Psoas muscle (tissue), 8 donors: ENCODE data around the gene OTX1. TPM values are rescaled to one million over a fixed set of nuclear protein-coding genes. Genes with fewer than 3 reads are reported as not detected.

Source experiments
- ATAC-seq, 4 donors: fragments of 200-7000 bp; cut with Tn5 transposase; one replicate each; pipeline ENCODE4 v1.9.1; 2020; ENCODE audit warnings: moderate library complexity in 3 of 4, mild to moderate bottlenecking in 2 of 4
- DNase-seq, 2 donors: peaks; one replicate each; pipeline ENCODE4 v3.0.0-alpha.2; 2020
- H3K27ac ChIP-seq: fragments of 200-600 bp; one replicate; pipeline ENCODE4 v1.8.0; 2022
- H3K27me3 ChIP-seq, 3 donors: fragments of 200-600 bp in 1 of 3; one replicate each; pipeline versions ENCODE4 v1.6.1 to v1.8.0; 2013 to 2022; ENCODE audit warnings: low read length in 2 of 3, mild to moderate bottlenecking in 2 of 3, moderate library complexity in 1 of 3; ENCODE audit not compliant: insufficient read depth in 3 of 3
- H3K36me3 ChIP-seq, 2 donors: fragments of 200-600 bp in 1 of 2; one replicate each; pipeline versions ENCODE4 v1.6.1 to v1.8.0; 2013 to 2022; ENCODE audit warnings: low read depth in 1 of 2, mild to moderate bottlenecking in 1 of 2, moderate library complexity in 1 of 2; ENCODE audit not compliant: insufficient read depth in 1 of 2
- H3K4me1 ChIP-seq: fragments of 200-600 bp; one replicate; pipeline ENCODE4 v1.8.0; 2022
- H3K4me3 ChIP-seq: fragments of 200-600 bp; one replicate; pipeline ENCODE4 v1.8.0; 2022; ENCODE audit warnings: mild to moderate bottlenecking
- H3K9me3 ChIP-seq: fragments of 200-600 bp; one replicate; pipeline ENCODE4 v1.8.0; 2022
- CTCF ChIP-seq: fragments of 200-600 bp; IDR thresholded peaks from one replicate; pipeline ENCODE4 v1.8.0; 2022; ENCODE audit warnings: antibody characterized with exemption
- WGBS, 3 donors: extraction: QIAGEN DNeasy Blood & Tissue Kit; methylation state at CpG; one replicate each; pipeline versions ENCODE4 v1.1.6 to v1.1.7; 2013; 5-methylcytosine and 5-hydroxymethylcytosine counted together
- intact Hi-C, 2 donors: fragments of 100-400 bp; cut with DNase I; formaldehyde crosslinking; loops; one replicate each; pipeline versions ENCODE4 v1.11.0 to v1.14.2; 2022
- polyA plus RNA-seq, 3 donors: library from polyadenylated mRNA; stranded (reverse); fragments of 200-250 nt; gene quantifications; one replicate each; pipeline ENCODE4 v1.2.3, GENCODE V29; 2013
- total RNA-seq, 4 donors: library from RNA; stranded (reverse); fragmentation: NEBNext Ultra II Directional in 2 of 4; extraction: Animal tissue kit (Norgen Biotek cat#: 25700) in 2 of 4; gene quantifications; one replicate each; pipeline versions ENCODE4 v1.2.1 to v1.2.4, GENCODE V29; 2021 to 2023
- donor health status: healthy with polysubstance abuse.
- donor health status: DM: no; HTN: no; CAD: no; lungs with moderate emphysema.
- donor health status: Bipolar disorder and iron deficiency.
- donor health status: healthy.
- donor health status: DM: yes; HTN: yes; CAD: no.
- donor health status: DM: no; HTN: no; CAD: no.
- donor health status: DM: no; HTN: no; CAD: no.
- donor health status: DM: yes; HTN: yes; CAD: no.

Gene OTX1
- total and polyA plus RNA-seq, 7 donors, result not detected

DNA sequence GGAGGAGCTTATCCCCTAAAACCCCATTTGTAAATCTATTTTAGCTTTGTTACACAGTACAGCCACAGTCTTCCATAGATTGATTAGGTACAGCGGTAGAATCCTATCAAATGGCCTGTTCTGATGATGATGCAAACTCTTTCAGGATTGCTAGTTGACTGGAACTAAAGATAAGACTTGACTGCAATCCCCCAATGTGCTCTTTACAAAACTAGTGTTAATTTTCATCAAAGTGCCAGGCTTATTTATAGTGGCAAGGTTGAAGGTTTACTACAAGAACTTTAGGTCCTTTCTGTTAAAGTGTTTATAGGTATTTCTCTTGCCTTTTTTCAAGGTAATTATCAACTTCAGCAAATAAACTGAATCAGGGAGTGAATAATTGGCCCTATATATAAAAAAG lies 9.0 kb upstream of the OTX1 start:
- peaks cover 0 to 6% of the 10 kb centered on the region in 2 donors for H3K36me3 ChIP-seq
- DNase-seq, result no peak
- H3K27ac ChIP-seq, result no peak overlapping the region
- peaks cover 4 to 33% (median 21%) of the 10 kb centered on the region in 3 donors for H3K27me3 ChIP-seq
- no peak overlapping the region for H3K4me3 ChIP-seq
- intact Hi-C loops, result no loop called here
- ATAC-seq, result no peak
- H3K4me1 ChIP-seq, result no peaks in the 10 kb centered on the region
- no peak for TF ChIP-seq CTCF
- WGBS, 3 donors, result 95 to 100% (median 98%) methylated on average over 1 of the region's 1 CpG
- no peaks in the 10 kb centered on the region for H3K9me3 ChIP-seq

DNA sequence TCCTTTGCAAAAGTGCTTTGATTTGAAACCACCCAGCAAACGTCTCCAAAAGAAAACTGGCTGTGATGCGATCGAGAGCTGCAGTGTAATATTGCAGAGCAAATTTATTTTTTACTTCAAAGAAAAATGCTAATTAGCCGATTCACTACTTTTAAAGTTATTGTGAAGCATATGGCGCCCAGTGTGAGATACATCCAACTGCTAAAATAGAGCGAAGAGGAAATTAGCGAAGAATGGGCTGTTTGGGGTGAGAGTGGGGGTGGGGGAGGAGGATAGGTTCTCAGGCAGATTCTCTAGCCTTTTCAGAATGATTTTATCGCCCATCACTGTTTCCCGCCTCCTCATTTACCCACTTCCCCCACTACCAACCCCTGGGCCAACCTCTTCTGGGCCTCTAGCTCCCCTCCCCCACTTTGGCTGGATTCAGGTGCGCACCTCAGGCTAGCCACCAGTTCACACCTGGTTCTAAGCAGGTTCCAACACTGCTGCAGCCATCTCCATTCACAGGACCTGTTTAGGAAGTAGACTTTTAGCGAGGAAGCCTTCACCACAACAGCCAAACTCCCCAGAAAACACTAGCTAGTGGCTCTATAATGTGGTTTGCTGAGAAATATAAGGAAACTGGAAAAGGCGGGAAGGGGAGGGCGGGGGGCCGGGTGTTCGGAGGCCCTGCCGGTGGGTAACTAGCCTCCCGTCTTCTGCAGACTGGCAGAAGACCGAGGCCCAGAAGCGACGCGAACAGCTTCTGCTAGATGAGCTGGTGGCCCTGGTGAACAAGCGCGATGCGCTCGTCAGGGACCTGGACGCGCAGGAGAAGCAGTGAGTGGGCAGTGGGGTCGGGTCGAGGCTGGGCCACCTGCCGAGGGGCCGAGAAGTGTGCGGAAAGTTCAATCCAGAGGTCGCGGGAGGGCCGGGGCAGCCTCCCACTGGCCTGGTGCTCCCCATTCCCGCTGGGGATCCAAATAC lies 6.0 kb upstream of the OTX1 start:
- H3K27me3 ChIP-seq, result peaks cover 21 to 63% (median 21%) of the 10 kb centered on the region in 3 donors
- DNase-seq, result no peak
- no peak overlapping the region for H3K27ac ChIP-seq
- no peak overlapping the region for H3K4me3 ChIP-seq
- 95 to 97% (median 97%) methylated on average over 36 of the region's 36 CpGs for WGBS, 3 donors
- ATAC-seq, result no peak
- no peaks in the 10 kb centered on the region for H3K9me3 ChIP-seq
- TF ChIP-seq CTCF, result no peak
- intact Hi-C loops, result no loop called here
- peaks cover 5% of the 10 kb centered on the region for H3K4me1 ChIP-seq
- peaks cover 0 to 6% of the 10 kb centered on the region in 2 donors for H3K36me3 ChIP-seq

GRCh38 chr2:63046552-63046951 lies 4.1 kb upstream of the OTX1 start:
- H3K9me3 ChIP-seq, result no peaks in the 10 kb centered on the region
- no peak overlapping the region for H3K4me3 ChIP-seq
- peaks cover 0 to 6% of the 10 kb centered on the region in 2 donors for H3K36me3 ChIP-seq
- intact Hi-C loops, result no loop called here
- H3K4me1 ChIP-seq, result peaks cover 11% of the 10 kb centered on the region
- no peak for TF ChIP-seq CTCF
- peaks cover 15 to 82% (median 33%) of the 10 kb centered on the region in 3 donors for H3K27me3 ChIP-seq
- H3K27ac ChIP-seq, result no peak overlapping the region
- 98 to 100% (median 99%) methylated on average over 7 of the region's 7 CpGs for WGBS, 3 donors
- no peak for DNase-seq
- no peak for ATAC-seq

GRCh38 chr2:63046961-63047320 lies 3.7 kb upstream of the OTX1 start:
- Histone ChIP-seq H3K36me3 (peaks cover 0 to 6% of the 10 kb centered on the region in 2 donors), H3K4me1 (peaks cover 11% of the 10 kb centered on the region), H3K27me3 (peaks cover 14 to 86% (median 36%) of the 10 kb centered on the region in 3 donors), H3K4me3 (no peak overlapping the region), H3K9me3 (no peaks in the 10 kb centered on the region), H3K27ac (no peak overlapping the region)
- intact Hi-C loops, result no loop called here
- DNase-seq (no peak), ATAC-seq (no peak)
- 78 to 87% (median 86%) methylated on average over 8 of the region's 8 CpGs for WGBS, 3 donors
- no peak for TF ChIP-seq CTCF
